Upper lobe of left lung (tissue), 4 donors: Measurements from ENCODE around the gene RHBDF2.

Experiments
- EP300 ChIP-seq, 4 donors: sonication (generic); formaldehyde crosslinking; IDR thresholded peaks; one replicate each; pipeline ENCODE4 v1.5.1; 2017; ENCODE audit warnings: antibody characterized with exemption in 4 of 4, control low read depth in 2 of 4
- POLR2A ChIP-seq, 4 donors: fragments of 450-650 bp; IDR thresholded peaks; one replicate each; pipeline ENCODE4 v1.5.1; 2016 to 2017; ENCODE audit warnings: antibody characterized with exemption in 4 of 4, mild to moderate bottlenecking in 2 of 4
- TF ChIP-seq, protein P1 (sequence below), 6 experiments: fragments of 450-650 bp in 4 of 6; fragments of 200-600 bp in 2 of 6; sonication (generic) in 2 of 6; IDR thresholded peaks; one replicate each; pipeline ENCODE4 v1.5.1; 2016 to 2019; ENCODE audit warnings: antibody characterized with exemption in 6 of 6

DNA sequence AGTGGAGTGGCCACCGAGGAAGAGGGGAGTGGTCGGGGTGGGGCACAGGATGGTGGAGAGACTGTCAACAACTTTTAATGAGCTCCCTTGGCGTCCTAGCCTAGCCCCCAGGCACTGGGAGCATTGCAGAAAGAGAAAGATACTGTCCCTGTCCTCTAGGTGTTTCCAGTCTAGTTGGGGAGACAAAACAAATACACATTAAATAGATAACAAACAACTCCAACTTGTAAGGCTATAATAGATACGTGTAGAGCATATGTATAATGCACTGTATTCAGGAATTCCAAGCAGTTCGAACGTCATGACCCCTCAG lies 47.8 kb downstream of the RHBDF2 start:
- TF ChIP-seq, protein P1, sequence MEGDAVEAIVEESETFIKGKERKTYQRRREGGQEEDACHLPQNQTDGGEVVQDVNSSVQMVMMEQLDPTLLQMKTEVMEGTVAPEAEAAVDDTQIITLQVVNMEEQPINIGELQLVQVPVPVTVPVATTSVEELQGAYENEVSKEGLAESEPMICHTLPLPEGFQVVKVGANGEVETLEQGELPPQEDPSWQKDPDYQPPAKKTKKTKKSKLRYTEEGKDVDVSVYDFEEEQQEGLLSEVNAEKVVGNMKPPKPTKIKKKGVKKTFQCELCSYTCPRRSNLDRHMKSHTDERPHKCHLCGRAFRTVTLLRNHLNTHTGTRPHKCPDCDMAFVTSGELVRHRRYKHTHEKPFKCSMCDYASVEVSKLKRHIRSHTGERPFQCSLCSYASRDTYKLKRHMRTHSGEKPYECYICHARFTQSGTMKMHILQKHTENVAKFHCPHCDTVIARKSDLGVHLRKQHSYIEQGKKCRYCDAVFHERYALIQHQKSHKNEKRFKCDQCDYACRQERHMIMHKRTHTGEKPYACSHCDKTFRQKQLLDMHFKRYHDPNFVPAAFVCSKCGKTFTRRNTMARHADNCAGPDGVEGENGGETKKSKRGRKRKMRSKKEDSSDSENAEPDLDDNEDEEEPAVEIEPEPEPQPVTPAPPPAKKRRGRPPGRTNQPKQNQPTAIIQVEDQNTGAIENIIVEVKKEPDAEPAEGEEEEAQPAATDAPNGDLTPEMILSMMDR (IDR thresholded peaks at IDR 0.05) = no peak
- TF ChIP-seq POLR2A (IDR thresholded peaks at IDR 0.05) = no peak
- TF ChIP-seq EP300 (IDR thresholded peaks at IDR 0.05) = no peak
